ENCODE data around the gene ZNF841. TPM values are rescaled to one million over a fixed set of nuclear protein-coding genes. Genes with fewer than 3 reads are reported as not detected.

The ZNF841 gene
- total and polyA plus RNA-seq, 9 of the 15 experiments (the other 6 are each of a cell fraction or from before 2014, with no cell fraction given), result 3.1 to 17.1 (median 11.0) TPM

- TF ChIP-seq HOXB6 (CRISPR knock-in tag; IDR thresholded peaks at IDR 0.05; ENCODE audit: borderline replicate concordance) (no peak), ZNF253 (CRISPR knock-in tag; conservative IDR thresholded peaks at IDR 0.05) (no peak), ZNF695 (CRISPR knock-in tag; IDR thresholded peaks at IDR 0.05) (no peak), ZFPM2 (CRISPR knock-in tag; IDR thresholded peaks at IDR 0.05) (no peak), NR4A1 (CRISPR knock-in tag; IDR thresholded peaks at IDR 0.05) (no peak), NR4A1 (tag; IDR thresholded peaks at IDR 0.05) (no peak), XRCC5 (IDR thresholded peaks at IDR 0.05; ENCODE audit: low read depth, low read length) (no peak; the same call in 1 of the 2 replicates), MBD2 (IDR thresholded peaks at IDR 0.05; ENCODE audit: borderline replicate concordance, low read depth) (0 out of 2 replicates have a peak, but pooled peaks have one; percentile 16), FOXP1 (CRISPR knock-in tag; IDR thresholded peaks at IDR 0.05) (peak; percentile 61; the same call in 1 of the 2 replicates), ZHX1 (conservative IDR thresholded peaks at IDR 0.05; ENCODE audit: low read length) (0 out of 2 replicates have a peak, but pooled peaks have one; percentile 64), GTF2A2 (tag; IDR thresholded peaks at IDR 0.05) (0 out of 2 replicates have a peak, but pooled peaks have one; percentile 49), NCOR1 (IDR thresholded peaks at IDR 0.05) (no peak), GABPB2 (CRISPR knock-in tag; conservative IDR thresholded peaks at IDR 0.05) (no peak)
- TF ChIP-seq, protein P1, sequence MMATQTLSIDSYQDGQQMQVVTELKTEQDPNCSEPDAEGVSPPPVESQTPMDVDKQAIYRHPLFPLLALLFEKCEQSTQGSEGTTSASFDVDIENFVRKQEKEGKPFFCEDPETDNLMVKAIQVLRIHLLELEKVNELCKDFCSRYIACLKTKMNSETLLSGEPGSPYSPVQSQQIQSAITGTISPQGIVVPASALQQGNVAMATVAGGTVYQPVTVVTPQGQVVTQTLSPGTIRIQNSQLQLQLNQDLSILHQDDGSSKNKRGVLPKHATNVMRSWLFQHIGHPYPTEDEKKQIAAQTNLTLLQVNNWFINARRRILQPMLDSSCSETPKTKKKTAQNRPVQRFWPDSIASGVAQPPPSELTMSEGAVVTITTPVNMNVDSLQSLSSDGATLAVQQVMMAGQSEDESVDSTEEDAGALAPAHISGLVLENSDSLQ (IDR thresholded peaks at IDR 0.05), result peak; percentile 73
- TF ChIP-seq, protein P2, sequence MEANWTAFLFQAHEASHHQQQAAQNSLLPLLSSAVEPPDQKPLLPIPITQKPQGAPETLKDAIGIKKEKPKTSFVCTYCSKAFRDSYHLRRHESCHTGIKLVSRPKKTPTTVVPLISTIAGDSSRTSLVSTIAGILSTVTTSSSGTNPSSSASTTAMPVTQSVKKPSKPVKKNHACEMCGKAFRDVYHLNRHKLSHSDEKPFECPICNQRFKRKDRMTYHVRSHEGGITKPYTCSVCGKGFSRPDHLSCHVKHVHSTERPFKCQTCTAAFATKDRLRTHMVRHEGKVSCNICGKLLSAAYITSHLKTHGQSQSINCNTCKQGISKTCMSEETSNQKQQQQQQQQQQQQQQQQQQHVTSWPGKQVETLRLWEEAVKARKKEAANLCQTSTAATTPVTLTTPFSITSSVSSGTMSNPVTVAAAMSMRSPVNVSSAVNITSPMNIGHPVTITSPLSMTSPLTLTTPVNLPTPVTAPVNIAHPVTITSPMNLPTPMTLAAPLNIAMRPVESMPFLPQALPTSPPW (CRISPR knock-in tag; IDR thresholded peaks at IDR 0.05), result peak; percentile 71
Measured at GRCh38 chr19:52139252-52140031, 43.9 kb upstream of the ZNF841 start, which contains the start of gene ZNF616 (continued).
